IMR-90 (cell line): ENCODE data around the gene PRLR.

ENCODE experiments used
- BHLHE40 ChIP-seq: fragments of 150-350 bp; IDR thresholded peaks from 2 replicates; pipeline ENCODE4 v1.6.1; 2016; ENCODE audit warnings: mild to moderate bottlenecking, low read depth, low read length
- MXI1 ChIP-seq: IDR thresholded peaks from 2 replicates; pipeline ENCODE4 v1.6.1; 2012; ENCODE audit warnings: low read depth, mild to moderate bottlenecking, low read length, moderate library complexity, borderline replicate concordance
- RFX5 ChIP-seq: IDR thresholded peaks from 2 replicates; pipeline ENCODE4 v1.8.0; 2012; ENCODE audit warnings: low read depth, mild to moderate bottlenecking, low read length, moderate library complexity
- TF ChIP-seq, protein P1 (sequence below): conservative IDR thresholded peaks from 2 replicates; pipeline ENCODE4 v1.5.1; 2012; ENCODE audit warnings: mild to moderate bottlenecking, low read depth, low read length, improper control_type of control experiment
- TF ChIP-seq, protein P2 (sequence below): fragments of 150-350 bp; IDR thresholded peaks from 2 replicates; pipeline ENCODE4 v1.6.1; 2017; ENCODE audit warnings: mild to moderate bottlenecking, antibody characterized with exemption, low read length, low read depth

DNA sequence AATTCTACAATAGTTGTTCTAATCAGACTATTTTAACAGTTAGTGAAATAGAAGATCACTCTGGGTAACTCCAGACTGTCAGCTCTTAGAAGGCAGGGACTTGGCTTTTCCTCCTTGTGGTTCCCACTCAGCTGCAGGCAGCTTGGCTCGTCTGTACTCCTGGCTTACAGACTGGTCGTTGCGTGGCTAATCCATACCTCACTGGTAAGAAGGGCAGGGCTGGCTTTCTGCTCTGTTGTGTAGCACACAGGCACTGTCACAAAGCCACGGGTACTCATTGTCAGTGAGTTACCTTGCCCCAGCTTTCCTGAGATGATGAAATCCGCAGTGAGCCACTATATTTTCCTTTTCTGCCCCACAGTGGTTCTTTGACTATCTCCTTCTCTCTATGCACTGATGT lies 1.8 kb upstream of the PRLR start:
- TF ChIP-seq MXI1: no peak
- TF ChIP-seq, protein P1, sequence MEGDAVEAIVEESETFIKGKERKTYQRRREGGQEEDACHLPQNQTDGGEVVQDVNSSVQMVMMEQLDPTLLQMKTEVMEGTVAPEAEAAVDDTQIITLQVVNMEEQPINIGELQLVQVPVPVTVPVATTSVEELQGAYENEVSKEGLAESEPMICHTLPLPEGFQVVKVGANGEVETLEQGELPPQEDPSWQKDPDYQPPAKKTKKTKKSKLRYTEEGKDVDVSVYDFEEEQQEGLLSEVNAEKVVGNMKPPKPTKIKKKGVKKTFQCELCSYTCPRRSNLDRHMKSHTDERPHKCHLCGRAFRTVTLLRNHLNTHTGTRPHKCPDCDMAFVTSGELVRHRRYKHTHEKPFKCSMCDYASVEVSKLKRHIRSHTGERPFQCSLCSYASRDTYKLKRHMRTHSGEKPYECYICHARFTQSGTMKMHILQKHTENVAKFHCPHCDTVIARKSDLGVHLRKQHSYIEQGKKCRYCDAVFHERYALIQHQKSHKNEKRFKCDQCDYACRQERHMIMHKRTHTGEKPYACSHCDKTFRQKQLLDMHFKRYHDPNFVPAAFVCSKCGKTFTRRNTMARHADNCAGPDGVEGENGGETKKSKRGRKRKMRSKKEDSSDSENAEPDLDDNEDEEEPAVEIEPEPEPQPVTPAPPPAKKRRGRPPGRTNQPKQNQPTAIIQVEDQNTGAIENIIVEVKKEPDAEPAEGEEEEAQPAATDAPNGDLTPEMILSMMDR: no peak
- no peak for TF ChIP-seq RFX5
- TF ChIP-seq, protein P2, sequence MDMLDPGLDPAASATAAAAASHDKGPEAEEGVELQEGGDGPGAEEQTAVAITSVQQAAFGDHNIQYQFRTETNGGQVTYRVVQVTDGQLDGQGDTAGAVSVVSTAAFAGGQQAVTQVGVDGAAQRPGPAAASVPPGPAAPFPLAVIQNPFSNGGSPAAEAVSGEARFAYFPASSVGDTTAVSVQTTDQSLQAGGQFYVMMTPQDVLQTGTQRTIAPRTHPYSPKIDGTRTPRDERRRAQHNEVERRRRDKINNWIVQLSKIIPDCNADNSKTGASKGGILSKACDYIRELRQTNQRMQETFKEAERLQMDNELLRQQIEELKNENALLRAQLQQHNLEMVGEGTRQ: no peak
- TF ChIP-seq BHLHE40: no peak
